Astrocyte (in vitro differentiated cells and primary cell): ENCODE measurements around the gene STT3B. TPM values are rescaled to one million over a fixed set of nuclear protein-coding genes. Genes with fewer than 3 reads are reported as not detected.

Source experiments
- DNase-seq: peaks from one replicate; pipeline ENCODE4 v3.0.0-alpha.2; 2010; ENCODE audit warnings: low read depth
- FAIRE-seq: peaks from 2 replicates; lab custom pipeline; 2011; peaks lifted over from hg19 to GRCh38; lab: Jason Lieb, UNC
- H2AFZ ChIP-seq: 2 replicates; pipeline ENCODE4 v1.6.0; 2012; ENCODE audit warnings: low read depth, low read length, inconsistent platforms
- H3K27ac ChIP-seq: 2 replicates; pipeline ENCODE4 v1.5.1; 2011; ENCODE audit warnings: low read depth, low read length, inconsistent platforms
- H3K27me3 ChIP-seq: 2 replicates; pipeline ENCODE4 v1.6.0; 2011; ENCODE audit warnings: low read length, inconsistent platforms; ENCODE audit not compliant: insufficient read depth
- H3K36me3 ChIP-seq: 2 replicates; pipeline ENCODE4 v1.5.1; 2011; ENCODE audit warnings: low read length, inconsistent platforms; ENCODE audit not compliant: insufficient read depth
- H3K4me1 ChIP-seq: 2 replicates; pipeline ENCODE4 v1.5.1; 2011; ENCODE audit warnings: low read length, inconsistent platforms; ENCODE audit not compliant: insufficient read depth
- H3K4me2 ChIP-seq: 2 replicates; pipeline ENCODE4 v1.6.0; 2012; ENCODE audit warnings: low read length, inconsistent platforms
- H3K4me3 ChIP-seq: 2 replicates; pipeline ENCODE4 v1.5.1; 2011; ENCODE audit warnings: low read depth, mild to moderate bottlenecking, low read length, inconsistent platforms; ENCODE audit not compliant: insufficient read depth
- H3K79me2 ChIP-seq: 2 replicates; pipeline ENCODE4 v1.6.0; 2012; ENCODE audit warnings: mild to moderate bottlenecking, low read length, inconsistent platforms; ENCODE audit not compliant: insufficient read depth
- H3K9ac ChIP-seq: 2 replicates; pipeline ENCODE4 v1.6.0; 2012; ENCODE audit warnings: mild to moderate bottlenecking, low read length, inconsistent platforms
- H3K9me3 ChIP-seq: 2 replicates; pipeline ENCODE4 v1.5.1; 2012; ENCODE audit warnings: low read depth, mild to moderate bottlenecking, low read length, inconsistent platforms; ENCODE audit not compliant: insufficient read depth
- H4K20me1 ChIP-seq: 2 replicates; pipeline ENCODE4 v1.6.0; 2012; ENCODE audit warnings: low read length, inconsistent platforms; ENCODE audit not compliant: insufficient read depth
- H3K27ac Mint-ChIP-seq: one replicate; pipeline ENCODE4 v1.8.0; 2021; ENCODE audit warnings: mild to moderate bottlenecking, mixed read lengths; ENCODE audit not compliant: unreplicated experiment
- H3K27me3 Mint-ChIP-seq: one replicate; pipeline ENCODE4 v1.8.0; 2021; ENCODE audit warnings: low read depth, mixed read lengths; ENCODE audit not compliant: unreplicated experiment
- H3K36me3 Mint-ChIP-seq: one replicate; pipeline ENCODE4 v1.8.0; 2021; ENCODE audit warnings: low read depth, mixed read lengths; ENCODE audit not compliant: unreplicated experiment
- H3K4me1 Mint-ChIP-seq: one replicate; pipeline ENCODE4 v1.8.0; 2021; ENCODE audit warnings: low read depth, mixed read lengths; ENCODE audit not compliant: unreplicated experiment
- H3K4me3 Mint-ChIP-seq: one replicate; pipeline ENCODE4 v1.8.0; 2021; ENCODE audit warnings: mild to moderate bottlenecking, moderate library complexity, mixed read lengths; ENCODE audit not compliant: unreplicated experiment
- H3K9me3 Mint-ChIP-seq: one replicate; pipeline ENCODE4 v1.8.0; 2021; ENCODE audit warnings: mild to moderate bottlenecking, mixed read lengths; ENCODE audit not compliant: unreplicated experiment
- EZH2 ChIP-seq: IDR thresholded peaks from 2 replicates; pipeline ENCODE4 v1.6.1; 2012; ENCODE audit warnings: mild to moderate bottlenecking, low read length, inconsistent platforms; ENCODE audit not compliant: insufficient read depth
- total RNA-seq: library from RNA; stranded (reverse); gene quantifications from 2 replicates; pipeline ENCODE4 v1.2.1, GENCODE V29; 2021
- TF ChIP-seq, protein P1 (sequence below): IDR thresholded peaks from 2 replicates; pipeline ENCODE4 v1.5.1; 2011; ENCODE audit warnings: low read depth, mild to moderate bottlenecking, inconsistent platforms, low read length, moderate library complexity; ENCODE audit not compliant: insufficient read depth

The STT3B gene
- total RNA-seq, 1 donor from 2014 or later = 156 TPM

DNA sequence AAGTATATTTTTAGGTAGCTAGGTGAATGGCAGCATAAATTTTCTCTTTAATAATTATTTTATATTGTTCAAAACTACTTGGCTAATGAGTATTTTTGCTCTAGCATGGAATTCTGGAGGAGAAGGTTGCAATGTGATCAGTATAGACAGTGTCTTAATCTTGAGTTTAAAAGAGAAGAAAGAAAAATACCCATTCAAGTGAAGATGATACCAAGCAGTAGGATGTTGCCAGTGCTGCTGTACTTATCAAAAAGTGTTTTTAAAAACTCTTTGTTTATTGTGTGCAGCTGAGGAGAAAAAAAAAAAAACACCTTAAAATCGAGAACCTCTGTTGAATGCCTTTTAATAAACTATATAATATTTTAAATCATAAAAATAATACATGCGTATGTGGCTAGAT lies 47.9 kb downstream of the STT3B start:
- H3K4me3 ChIP-seq = no peak overlapping the region
- H3K9ac ChIP-seq = no peak overlapping the region
- Mint-ChIP-seq H3K4me3 (no peak overlapping the region), H3K36me3 (peaks cover 8% of the 10 kb centered on the region), H3K9me3 (no peaks in the 10 kb centered on the region), H3K27me3 (no peaks in the 10 kb centered on the region), H3K4me1 (peaks cover 9% of the 10 kb centered on the region), H3K27ac (no peak overlapping the region)
- TF ChIP-seq, protein P1, sequence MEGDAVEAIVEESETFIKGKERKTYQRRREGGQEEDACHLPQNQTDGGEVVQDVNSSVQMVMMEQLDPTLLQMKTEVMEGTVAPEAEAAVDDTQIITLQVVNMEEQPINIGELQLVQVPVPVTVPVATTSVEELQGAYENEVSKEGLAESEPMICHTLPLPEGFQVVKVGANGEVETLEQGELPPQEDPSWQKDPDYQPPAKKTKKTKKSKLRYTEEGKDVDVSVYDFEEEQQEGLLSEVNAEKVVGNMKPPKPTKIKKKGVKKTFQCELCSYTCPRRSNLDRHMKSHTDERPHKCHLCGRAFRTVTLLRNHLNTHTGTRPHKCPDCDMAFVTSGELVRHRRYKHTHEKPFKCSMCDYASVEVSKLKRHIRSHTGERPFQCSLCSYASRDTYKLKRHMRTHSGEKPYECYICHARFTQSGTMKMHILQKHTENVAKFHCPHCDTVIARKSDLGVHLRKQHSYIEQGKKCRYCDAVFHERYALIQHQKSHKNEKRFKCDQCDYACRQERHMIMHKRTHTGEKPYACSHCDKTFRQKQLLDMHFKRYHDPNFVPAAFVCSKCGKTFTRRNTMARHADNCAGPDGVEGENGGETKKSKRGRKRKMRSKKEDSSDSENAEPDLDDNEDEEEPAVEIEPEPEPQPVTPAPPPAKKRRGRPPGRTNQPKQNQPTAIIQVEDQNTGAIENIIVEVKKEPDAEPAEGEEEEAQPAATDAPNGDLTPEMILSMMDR = no peak
- TF ChIP-seq EZH2 = no peak
- H4K20me1 ChIP-seq = peaks cover 46% of the 10 kb centered on the region
- H3K9me3 ChIP-seq = no peaks in the 10 kb centered on the region
- peaks cover 3% of the 10 kb centered on the region for H3K36me3 ChIP-seq
- H3K4me2 ChIP-seq = no peak overlapping the region
- no peaks in the 10 kb centered on the region for H3K27me3 ChIP-seq
- FAIRE-seq (no peak), DNase-seq (no peak)
- H3K4me1 ChIP-seq = no peaks in the 10 kb centered on the region
- no peak overlapping the region for H3K27ac ChIP-seq
- H2AFZ ChIP-seq = no peak overlapping the region
- H3K79me2 ChIP-seq = peaks cover 85% of the 10 kb centered on the region

DNA sequence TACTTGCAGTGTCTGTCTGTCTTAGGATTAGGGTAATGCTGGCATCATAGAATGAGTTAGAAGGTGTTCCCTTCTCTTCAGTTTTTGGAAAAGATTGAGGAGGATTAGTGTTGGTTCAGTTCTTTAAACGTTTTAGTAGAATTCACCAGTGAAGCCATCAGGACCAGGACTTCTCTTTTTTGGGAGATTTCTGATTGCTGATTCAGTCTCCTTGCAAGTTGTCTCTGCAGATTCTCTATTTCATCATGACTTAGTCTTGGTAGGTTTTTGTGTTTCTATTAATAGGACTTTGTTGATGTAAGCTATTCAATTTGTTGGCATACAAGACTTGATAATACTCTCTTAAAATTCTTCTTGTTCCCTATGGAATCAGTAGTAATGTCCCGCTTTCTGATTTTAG lies 48.9 kb downstream of the STT3B start:
- H3K4me2 ChIP-seq = no peak overlapping the region
- DNase-seq (no peak), FAIRE-seq (no peak)
- H3K27ac ChIP-seq = no peak overlapping the region
- no peaks in the 10 kb centered on the region for H3K4me1 ChIP-seq
- H3K9me3 ChIP-seq = no peaks in the 10 kb centered on the region
- peaks cover 8% of the 10 kb centered on the region for H3K36me3 Mint-ChIP-seq
- no peak overlapping the region for H3K4me3 Mint-ChIP-seq
- H3K9me3 Mint-ChIP-seq = no peaks in the 10 kb centered on the region
- TF ChIP-seq, protein P1 = no peak
- no peak for TF ChIP-seq EZH2
- peaks cover 3% of the 10 kb centered on the region for H3K36me3 ChIP-seq
- H3K27ac Mint-ChIP-seq = no peak overlapping the region
- H3K27me3 Mint-ChIP-seq = no peaks in the 10 kb centered on the region
- H4K20me1 ChIP-seq = peaks cover 48% of the 10 kb centered on the region
- no peak overlapping the region for H3K9ac ChIP-seq
- H3K4me3 ChIP-seq = no peak overlapping the region
- H3K4me1 Mint-ChIP-seq = peaks cover 6% of the 10 kb centered on the region
- H3K27me3 ChIP-seq = no peaks in the 10 kb centered on the region
- H3K79me2 ChIP-seq = peaks cover 85% of the 10 kb centered on the region
- no peak overlapping the region for H2AFZ ChIP-seq

DNA sequence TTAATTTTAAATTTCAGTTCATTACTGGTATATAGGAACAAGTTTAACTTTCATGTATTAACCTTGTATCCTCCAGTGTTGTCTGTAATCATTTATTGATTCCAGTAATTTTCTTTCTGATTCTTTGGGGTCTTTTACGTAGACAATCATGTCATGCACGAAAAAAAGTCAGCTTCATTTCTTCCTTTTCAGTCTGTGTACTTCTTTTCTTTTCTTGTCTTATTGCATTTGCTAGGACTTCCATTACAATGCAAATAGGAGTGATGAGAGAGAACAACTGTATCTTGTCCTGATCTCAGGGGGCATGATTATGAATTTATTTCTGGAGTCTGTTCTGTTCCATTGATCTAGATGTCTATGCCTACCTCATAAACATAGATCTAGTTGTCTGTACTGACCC lies 56.5 kb downstream of the STT3B start:
- H3K4me1 Mint-ChIP-seq = peaks cover 4% of the 10 kb centered on the region
- no peaks in the 10 kb centered on the region for H3K36me3 ChIP-seq
- H3K27me3 Mint-ChIP-seq = no peaks in the 10 kb centered on the region
- H3K4me2 ChIP-seq = no peak overlapping the region
- H3K36me3 Mint-ChIP-seq = peaks cover 13% of the 10 kb centered on the region
- H3K4me3 Mint-ChIP-seq = no peak overlapping the region
- TF ChIP-seq, protein P1 = no peak
- no peak for TF ChIP-seq EZH2
- H2AFZ ChIP-seq = no peak overlapping the region
- no peak overlapping the region for H3K4me3 ChIP-seq
- no peaks in the 10 kb centered on the region for H3K9me3 ChIP-seq
- no peak for FAIRE-seq
- H3K27me3 ChIP-seq = no peaks in the 10 kb centered on the region
- no peak overlapping the region for H3K27ac ChIP-seq
- no peak for DNase-seq
- H3K4me1 ChIP-seq = no peaks in the 10 kb centered on the region
- H3K27ac Mint-ChIP-seq = no peak overlapping the region
- H3K79me2 ChIP-seq = peaks cover 93% of the 10 kb centered on the region
- peaks cover 3% of the 10 kb centered on the region for H3K9me3 Mint-ChIP-seq
- H4K20me1 ChIP-seq = peaks cover 59% of the 10 kb centered on the region
- H3K9ac ChIP-seq = no peak overlapping the region
